ENCODE data around the gene UPF2.

GRCh38 chr10:11881477-11882417 lies 160.9 kb downstream of the UPF2 start:
- no peak for TF ChIP-seq CTCF (IDR thresholded peaks at IDR 0.05; ENCODE audit: poor library complexity, severe bottlenecking)
- no peak for TF ChIP-seq EZH2 (IDR thresholded peaks at IDR 0.05; ENCODE audit: borderline replicate concordance, insufficient read depth, low read length, poor library complexity, severe bottlenecking)
- TF ChIP-seq RAD21 (conservative IDR thresholded peaks at IDR 0.05), result no peak
- TF ChIP-seq EP300 (conservative IDR thresholded peaks at IDR 0.05; ENCODE audit: poor library complexity, severe bottlenecking), result no peak
- no peak for TF ChIP-seq TAF1 (IDR thresholded peaks at IDR 0.05; ENCODE audit: low read depth)
- TF ChIP-seq POLR2AphosphoS5 (IDR thresholded peaks at IDR 0.05), result no peak
- TF ChIP-seq MXI1 (conservative IDR thresholded peaks at IDR 0.05; ENCODE audit: poor library complexity, severe bottlenecking), result no peak
- no peak for TF ChIP-seq SMC3 (conservative IDR thresholded peaks at IDR 0.05; ENCODE audit: poor library complexity)
